HEK293 (cell line): ENCODE measurements around the gene ZCWPW1.

Experiments used
- CTCF ChIA-PET: fragments of 350-600 bp; formaldehyde crosslinking; extraction: SDS; loops from one replicate; lab custom pipeline; 2021; ENCODE audit warnings: antibody characterized with exemption; lab: Yijun Ruan, JAX
- POLR2A ChIA-PET: fragments of 300-600 bp; formaldehyde crosslinking; extraction: SDS; loops from one replicate; lab custom pipeline; 2020; ENCODE audit warnings: antibody characterized with exemption, inconsistent platforms; lab: Yijun Ruan, JAX
- H3K27ac ChIP-seq: fragments of 200-500 bp; sonication (Bioruptor generic); 2 replicates; pipeline ENCODE4 v1.5.1; 2014; ENCODE audit warnings: low read depth, low read length, control low read depth, inconsistent platforms; ENCODE audit errors: extremely low read depth
- H3K36me3 ChIP-seq, 2 experiments: fragments of 200-500 bp in 1 of 2; sonication (Bioruptor generic) in 1 of 2; 1 replicate in 1 of 2; 2 replicates in 1 of 2; pipeline ENCODE4 v1.5.1; 2014 to 2017; ENCODE audit warnings: inconsistent platforms in 2 of 2, low read length in 2 of 2; ENCODE audit not compliant: control insufficient read depth in 2 of 2, insufficient read depth in 1 of 2
- H3K4me1 ChIP-seq: fragments of 200-500 bp; sonication (Bioruptor generic); 2 replicates; pipeline ENCODE4 v1.5.1; 2014; ENCODE audit warnings: mild to moderate bottlenecking, low read length, inconsistent platforms; ENCODE audit not compliant: control insufficient read depth, insufficient read depth
- H3K4me3 ChIP-seq: 2 replicates; pipeline ENCODE4 v1.5.1; 2011; ENCODE audit warnings: low read depth, mild to moderate bottlenecking, control low read depth, low read length, moderate library complexity
- H3K9me3 ChIP-seq: fragments of 200-500 bp; sonication (Bioruptor generic); 2 replicates; pipeline ENCODE4 v1.5.1; 2014; ENCODE audit warnings: low read depth, low read length, inconsistent platforms; ENCODE audit not compliant: control insufficient read depth, insufficient read depth
- EGR2 ChIP-seq: fragments of 450-650 bp; formaldehyde crosslinking; IDR thresholded peaks from 2 replicates; pipeline ENCODE4 v1.5.1; 2016; ENCODE audit warnings: low read depth, missing biosample characterization, missing genetic modification characterization
- KLF17 ChIP-seq: fragments of 450-650 bp; formaldehyde crosslinking; IDR thresholded peaks from 2 replicates; pipeline ENCODE4 v1.5.1; 2016; ENCODE audit warnings: missing biosample characterization, missing genetic modification characterization
- MZF1 ChIP-seq: fragments of 450-650 bp; formaldehyde crosslinking; IDR thresholded peaks from 2 replicates; pipeline ENCODE4 v1.5.1; 2017; ENCODE audit warnings: missing biosample characterization, missing genetic modification characterization, borderline replicate concordance
- PRDM4 ChIP-seq: fragments of 450-650 bp; formaldehyde crosslinking; IDR thresholded peaks from 2 replicates; pipeline ENCODE4 v1.5.1; 2017; ENCODE audit warnings: missing biosample characterization, missing genetic modification characterization
- SCRT1 ChIP-seq: fragments of 450-650 bp; formaldehyde crosslinking; IDR thresholded peaks from 2 replicates; pipeline ENCODE4 v1.5.1; 2016; ENCODE audit warnings: missing biosample characterization, missing genetic modification characterization, borderline replicate concordance
- SETDB1 ChIP-seq: IDR thresholded peaks from one replicate; pipeline ENCODE4 v1.6.1; 2017; ENCODE audit warnings: mild to moderate bottlenecking, low read length, moderate library complexity, mixed read lengths; ENCODE audit not compliant: insufficient read length
- SP7 ChIP-seq: fragments of 450-650 bp; formaldehyde crosslinking; IDR thresholded peaks from 2 replicates; pipeline ENCODE4 v1.5.1; 2016; ENCODE audit warnings: missing biosample characterization, missing genetic modification characterization
- TRIM28 ChIP-seq: IDR thresholded peaks from 2 replicates; pipeline ENCODE4 v1.6.1; 2011; ENCODE audit warnings: low read length, control low read depth, borderline replicate concordance
- WT1 ChIP-seq: fragments of 450-650 bp; formaldehyde crosslinking; IDR thresholded peaks from 2 replicates; pipeline ENCODE4 v1.5.1; 2016; ENCODE audit warnings: missing biosample characterization, missing genetic modification characterization
- ZBTB26 ChIP-seq: fragments of 450-650 bp; formaldehyde crosslinking; optimal IDR thresholded peaks from 2 replicates; pipeline ENCODE3; 2016; ENCODE audit warnings: missing biosample characterization, mild to moderate bottlenecking, missing genetic modification characterization
- ZFP41 ChIP-seq: fragments of 450-650 bp; formaldehyde crosslinking; IDR thresholded peaks from 2 replicates; pipeline ENCODE4 v1.5.1; 2016; ENCODE audit warnings: missing biosample characterization, missing genetic modification characterization, borderline replicate concordance
- ZNF169 ChIP-seq: fragments of 450-650 bp; formaldehyde crosslinking; IDR thresholded peaks from 2 replicates; pipeline ENCODE4 v1.5.1; 2016; ENCODE audit warnings: missing biosample characterization, missing genetic modification characterization
- ZNF223 ChIP-seq: fragments of 450-650 bp; formaldehyde crosslinking; IDR thresholded peaks from 2 replicates; pipeline ENCODE4 v1.5.1; 2016; ENCODE audit warnings: missing biosample characterization, missing genetic modification characterization
- ZNF239 ChIP-seq: fragments of 450-650 bp; formaldehyde crosslinking; IDR thresholded peaks from 2 replicates; pipeline ENCODE4 v1.5.1; 2016; ENCODE audit warnings: missing biosample characterization, missing genetic modification characterization
- ZNF280C ChIP-seq: fragments of 450-650 bp; formaldehyde crosslinking; IDR thresholded peaks from 2 replicates; pipeline ENCODE4 v1.5.1; 2016; ENCODE audit warnings: missing biosample characterization, missing genetic modification characterization
- ZNF350 ChIP-seq: fragments of 450-650 bp; formaldehyde crosslinking; IDR thresholded peaks from 2 replicates; pipeline ENCODE4 v1.5.0; 2017; ENCODE audit warnings: missing biosample characterization, mild to moderate bottlenecking, missing genetic modification characterization
- ZNF366 ChIP-seq: fragments of 450-650 bp; formaldehyde crosslinking; conservative IDR thresholded peaks from 2 replicates; pipeline ENCODE4 v1.5.1; 2016; ENCODE audit warnings: missing biosample characterization, missing genetic modification characterization
- ZNF37A ChIP-seq: fragments of 450-650 bp; IDR thresholded peaks from 2 replicates; pipeline ENCODE4 v1.5.1; 2018; ENCODE audit warnings: missing biosample characterization, missing genetic modification characterization
- ZNF548 ChIP-seq: fragments of 450-650 bp; formaldehyde crosslinking; IDR thresholded peaks from 2 replicates; pipeline ENCODE4 v1.5.1; 2016; ENCODE audit warnings: missing biosample characterization, missing genetic modification characterization
- ZNF561 ChIP-seq: fragments of 450-650 bp; IDR thresholded peaks from 2 replicates; pipeline ENCODE4 v1.5.1; 2018; ENCODE audit warnings: missing biosample characterization, missing genetic modification characterization, borderline replicate concordance
- ZNF580 ChIP-seq: fragments of 450-650 bp; formaldehyde crosslinking; IDR thresholded peaks from 2 replicates; pipeline ENCODE4 v1.5.1; 2016; ENCODE audit warnings: missing biosample characterization, missing genetic modification characterization
- ZNF596 ChIP-seq: fragments of 450-650 bp; IDR thresholded peaks from 2 replicates; pipeline ENCODE4 v1.5.0; 2018; ENCODE audit warnings: missing biosample characterization, mild to moderate bottlenecking, missing genetic modification characterization, moderate library complexity
- ZNF600 ChIP-seq: fragments of 450-650 bp; formaldehyde crosslinking; IDR thresholded peaks from 2 replicates; pipeline ENCODE4 v1.5.1; 2016; ENCODE audit warnings: missing biosample characterization, missing genetic modification characterization
- ZNF621 ChIP-seq: fragments of 450-650 bp; formaldehyde crosslinking; IDR thresholded peaks from 2 replicates; pipeline ENCODE4 v1.5.1; 2017; ENCODE audit warnings: missing biosample characterization, missing genetic modification characterization
- ZNF623 ChIP-seq: fragments of 450-650 bp; formaldehyde crosslinking; IDR thresholded peaks from 2 replicates; pipeline ENCODE4 v1.5.1; 2016; ENCODE audit warnings: missing biosample characterization, missing genetic modification characterization
- ZNF768 ChIP-seq: fragments of 450-650 bp; formaldehyde crosslinking; IDR thresholded peaks from 2 replicates; pipeline ENCODE4 v1.5.1; 2018; ENCODE audit warnings: missing biosample characterization, mild to moderate bottlenecking, missing genetic modification characterization
- ZNF830 ChIP-seq: fragments of 450-650 bp; IDR thresholded peaks from 2 replicates; pipeline ENCODE4 v1.5.0; 2018; ENCODE audit warnings: missing biosample characterization, missing genetic modification characterization, low read depth, mild to moderate bottlenecking, moderate library complexity
- ZSCAN5A ChIP-seq: fragments of 450-650 bp; formaldehyde crosslinking; IDR thresholded peaks from 2 replicates; pipeline ENCODE4 v1.5.1; 2016; ENCODE audit warnings: missing biosample characterization, missing genetic modification characterization

The ZCWPW1 gene

GRCh38 chr7:100427762-100428198 lies 723 bp downstream of the ZCWPW1 start:
- TF ChIP-seq ZNF280C: peak; percentile 87; the same call in 1 of the 2 replicates
- no peak for TF ChIP-seq ZNF600 (tag by site-specific recombination)
- peak; percentile 59 for TF ChIP-seq PRDM4 (tag by site-specific recombination)
- no peak for TF ChIP-seq SCRT1 (tag by site-specific recombination)
- TF ChIP-seq ZNF623 (tag by site-specific recombination): 0 out of 2 replicates have a peak, but pooled peaks have one; percentile 13
- TF ChIP-seq SETDB1: peak; percentile 70
- 0 out of 2 replicates have a peak, but pooled peaks have one; percentile 75 for TF ChIP-seq ZNF169
- peak; percentile 46; the same call in 1 of the 2 replicates for TF ChIP-seq ZNF548 (tag by site-specific recombination)
- no peak for TF ChIP-seq ZNF223 (tag by site-specific recombination)
- TF ChIP-seq ZNF350 (tag by site-specific recombination): no peak
- no peak for TF ChIP-seq ZNF596
- Histone ChIP-seq H3K9me3 (no peaks in the 10 kb centered on the region), H3K4me3 (no peak overlapping the region), H3K4me1 (peaks cover 4% of the 10 kb centered on the region), H3K27ac (no peak overlapping the region), H3K36me3 (peaks cover 0 to 24% of the 10 kb centered on the region in 2 experiments; a peak in 1 of 3 replicates)
- ChIA-PET POLR2A (interaction anchor here (0.6 to 3.3 kb wide), 13 partner anchors 8 to 895 kb away, joined by 3 to 39 read pairs (median 12); partner anchors contain the start of genes AP4M1, FBXO24, LRCH4 and MBLAC1), CTCF (interaction anchor here (0.9 to 1.0 kb wide), 2 partner anchors 19 to 20 kb away, joined by 3 to 4 read pairs; no protein-coding TSS in a partner anchor)

- Histone ChIP-seq H3K27ac (no peak overlapping the region), H3K36me3 (peaks cover 0 to 11% of the 10 kb centered on the region in 2 experiments; a peak in 1 of 3 replicates), H3K4me3 (no peak overlapping the region), H3K4me1 (peaks cover 4% of the 10 kb centered on the region), H3K9me3 (no peaks in the 10 kb centered on the region)
- ChIA-PET POLR2A (no interaction called here), CTCF (interaction anchor here (1.0 kb wide), 1 partner anchor 19 kb away, joined by 4 read pairs; no protein-coding TSS in a partner anchor)
- TF ChIP-seq ZFP41 (tag by site-specific recombination): no peak
- TF ChIP-seq TRIM28: no peak
- TF ChIP-seq ZNF768: no peak
- no peak for TF ChIP-seq ZNF239
- TF ChIP-seq WT1: peak; percentile 83
- TF ChIP-seq ZNF561: no peak
- no peak for TF ChIP-seq SP7 (tag by site-specific recombination)
- peak; percentile 93 for TF ChIP-seq ZNF366 (tag by site-specific recombination)
- TF ChIP-seq EGR2: peak; percentile 63; the same call in 1 of the 2 replicates
- no peak for TF ChIP-seq MZF1 (tag by site-specific recombination)
- no peak for TF ChIP-seq ZNF621 (tag by site-specific recombination)
- TF ChIP-seq ZSCAN5A (tag by site-specific recombination): no peak
- TF ChIP-seq ZBTB26 (tag by site-specific recombination): no peak
- no peak for TF ChIP-seq ZNF830 (tag by site-specific recombination)
- TF ChIP-seq ZNF580 (tag by site-specific recombination): no peak
- no peak for TF ChIP-seq ZNF37A (tag by site-specific recombination)
- TF ChIP-seq KLF17 (tag by site-specific recombination): peak; percentile 56; the same call in 1 of the 2 replicates
Measured at GRCh38 chr7:100426516-100426915, 2.0 kb downstream of the ZCWPW1 start.
